Activated CD4-positive, alpha-beta T cell treated with anti-CD3 and anti-CD28 coated beads for 36 hours (primary cell): ENCODE results near the gene ALK. TPM values are rescaled to one million over a fixed set of nuclear protein-coding genes. Genes with fewer than 3 reads are reported as not detected.
"Not testable (repeated sequence)": the region's sequence is repeated elsewhere in the genome, so short reads cannot be mapped to it uniquely, and the experiment has no call there.

Experiments used
- ATAC-seq: fragments of 200-7000 bp; cut with Tn5 transposase; one replicate; pipeline ENCODE4 v1.10.0; 2021; ENCODE audit warnings: mild to moderate bottlenecking, moderate library complexity
- CTCF ChIA-PET: fragments of 350-600 bp; sonication (Branson Sonifier 250); formaldehyde crosslinking; loops from one replicate; lab custom pipeline; 2021; ENCODE audit warnings: antibody characterized with exemption; lab: Charles Lee
- POLR2A ChIA-PET: fragments of 350-600 bp; sonication (Branson Sonifier 250); formaldehyde crosslinking; loops from one replicate; lab custom pipeline; 2021; ENCODE audit warnings: antibody characterized with exemption, inconsistent platforms; lab: Charles Lee
- DNase-seq: peaks from one replicate; pipeline ENCODE4 v3.0.0-alpha.2; 2020
- H3K27ac Mint-ChIP-seq: one replicate; pipeline ENCODE4 v1.8.0; 2021; ENCODE audit warnings: mixed read lengths
- H3K27me3 Mint-ChIP-seq: one replicate; pipeline ENCODE4 v1.8.0; 2021; ENCODE audit warnings: mixed read lengths
- H3K36me3 Mint-ChIP-seq: one replicate; pipeline ENCODE4 v1.8.0; 2021; ENCODE audit warnings: low read depth, mixed read lengths
- H3K4me1 Mint-ChIP-seq: one replicate; pipeline ENCODE4 v1.8.0; 2021; ENCODE audit warnings: mixed read lengths
- H3K4me3 Mint-ChIP-seq: one replicate; pipeline ENCODE4 v1.8.0; 2021; ENCODE audit warnings: mild to moderate bottlenecking, moderate library complexity, mixed read lengths
- H3K9me3 Mint-ChIP-seq: one replicate; pipeline ENCODE4 v1.8.0; 2021; ENCODE audit warnings: low read depth, mixed read lengths
- intact Hi-C, 2 experiments: fragments of 100-400 bp; cut with DNase I in 1 of 2; cut with micrococcal nuclease in 1 of 2; formaldehyde crosslinking; loops; one replicate each; pipeline versions ENCODE4 v1.14.2 to v1.15.1; 2022 to 2024; cut with DNase I, micrococcal nuclease
- total RNA-seq, 2 experiments: library from RNA; stranded (reverse); gene quantifications; one replicate each; pipeline ENCODE4 v1.2.3, GENCODE V29; 2021

Gene ALK
- total RNA-seq, 2 experiments from 2014 or later, result not detected

- no peaks in the 10 kb centered on the region for H3K27me3 Mint-ChIP-seq
- H3K4me1 Mint-ChIP-seq, result no peaks in the 10 kb centered on the region
- POLR2A ChIA-PET, result no interaction called here
- CTCF ChIA-PET, result no interaction called here
- no peaks in the 10 kb centered on the region for H3K36me3 Mint-ChIP-seq
- ATAC-seq (no peak), DNase-seq (no peak)
- no peak overlapping the region for H3K27ac Mint-ChIP-seq
- intact Hi-C loops, result no loop called here
- H3K4me3 Mint-ChIP-seq, result no peak overlapping the region
- no peaks in the 10 kb centered on the region for H3K9me3 Mint-ChIP-seq
These were observed 675.5 kb downstream of the ALK start for GRCh38 chr2:29245742-29246382.

DNA sequence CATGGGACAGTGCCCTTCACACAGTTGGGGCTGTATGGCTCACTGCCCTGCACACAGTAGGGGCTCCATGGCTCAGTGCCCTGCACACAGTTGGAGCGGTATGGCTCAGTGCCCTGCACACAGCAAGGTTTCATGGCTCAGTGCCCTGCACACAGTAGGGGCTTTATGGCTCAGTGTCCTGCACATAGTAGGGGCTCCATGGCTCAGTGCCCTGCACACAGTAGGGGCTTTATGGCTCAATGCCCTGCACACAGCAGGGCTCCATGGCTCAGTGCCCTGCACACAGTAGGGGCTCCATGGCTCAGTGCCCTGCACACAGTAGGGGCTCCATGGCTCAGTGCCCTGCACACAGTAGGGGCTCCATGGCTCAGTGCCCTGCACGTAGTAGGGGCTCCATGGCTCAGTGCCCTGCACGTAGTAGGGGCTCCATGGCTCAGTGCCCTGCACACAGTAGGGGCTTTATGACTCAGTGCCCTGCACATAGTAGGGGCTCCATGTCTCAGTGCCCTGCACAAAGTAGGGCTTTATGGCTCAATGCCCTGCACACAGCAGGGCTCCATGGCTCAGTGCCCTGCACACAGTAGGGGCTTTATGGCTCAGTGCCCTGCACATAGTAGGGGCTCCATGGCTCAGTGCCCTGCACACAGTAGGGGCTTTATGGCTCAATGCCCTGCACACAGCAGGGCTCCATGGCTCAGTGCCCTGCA lies 676.2 kb downstream of the ALK start:
- POLR2A ChIA-PET, ATAC-seq, CTCF ChIA-PET, DNase-seq, H3K4me3 Mint-ChIP-seq, H3K36me3 Mint-ChIP-seq, H3K27me3 Mint-ChIP-seq, intact Hi-C loops, H3K4me1 Mint-ChIP-seq, H3K9me3 Mint-ChIP-seq, H3K27ac Mint-ChIP-seq: not testable (repeated sequence)

GRCh38 chr2:29242621-29243375 lies 678.6 kb downstream of the ALK start:
- ChIA-PET CTCF (no interaction called here), POLR2A (interaction anchor here (0.6 kb wide), 1 partner anchor 123 kb away, joined by 3 read pairs; no protein-coding TSS in a partner anchor)
- Mint-ChIP-seq H3K4me3 (no peak overlapping the region), H3K36me3 (no peaks in the 10 kb centered on the region), H3K27ac (no peak overlapping the region), H3K9me3 (no peaks in the 10 kb centered on the region), H3K4me1 (no peaks in the 10 kb centered on the region), H3K27me3 (peaks cover 4% of the 10 kb centered on the region)
- intact Hi-C loops, result no loop called here
- no peak for DNase-seq
- ATAC-seq, result no peak

- H3K27ac Mint-ChIP-seq, result no peak overlapping the region
- no peak for DNase-seq
- no peak overlapping the region for H3K4me3 Mint-ChIP-seq
- ChIA-PET CTCF (interaction anchor here (0.5 kb wide), 1 partner anchor 248 kb away, joined by 3 read pairs; no protein-coding TSS in a partner anchor), POLR2A (no interaction called here)
- H3K36me3 Mint-ChIP-seq, result no peaks in the 10 kb centered on the region
- intact Hi-C loops, result no loop called here
- no peak for ATAC-seq
- peaks cover 5% of the 10 kb centered on the region for H3K27me3 Mint-ChIP-seq
- H3K4me1 Mint-ChIP-seq, result no peaks in the 10 kb centered on the region
- no peaks in the 10 kb centered on the region for H3K9me3 Mint-ChIP-seq
These were observed 679.3 kb downstream of the ALK start for GRCh38 chr2:29241955-29242565.

DNA sequence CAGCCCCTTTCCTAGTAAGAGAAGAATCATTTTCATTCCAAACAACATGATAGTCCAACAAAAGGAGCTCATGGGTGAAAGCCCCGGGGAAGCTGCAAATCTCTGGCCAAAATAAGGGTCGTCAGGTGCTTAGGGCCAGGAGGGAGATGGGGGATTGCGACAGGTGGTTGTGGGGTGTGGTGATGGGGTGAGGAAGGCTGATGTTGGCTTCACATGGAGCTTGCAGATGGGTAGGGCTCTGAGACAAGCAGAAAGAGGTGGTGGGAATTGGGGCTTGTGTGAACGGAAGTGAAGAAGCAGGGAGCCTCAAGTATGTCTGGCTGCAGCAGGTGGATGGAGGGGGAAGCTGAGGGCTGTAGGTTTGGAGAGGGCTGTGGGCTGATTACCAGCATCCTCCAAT lies 680.0 kb downstream of the ALK start:
- Mint-ChIP-seq H3K36me3 (no peaks in the 10 kb centered on the region), H3K27me3 (peaks cover 7% of the 10 kb centered on the region), H3K9me3 (no peaks in the 10 kb centered on the region)

GRCh38 chr2:29240601-29241000 lies 680.8 kb downstream of the ALK start:
- Mint-ChIP-seq H3K27ac (no peak overlapping the region), H3K4me3 (no peak overlapping the region), H3K27me3 (peaks cover 7% of the 10 kb centered on the region), H3K4me1 (no peaks in the 10 kb centered on the region), H3K9me3 (no peaks in the 10 kb centered on the region), H3K36me3 (no peaks in the 10 kb centered on the region)
- DNase-seq (no peak), ATAC-seq (no peak)
- POLR2A ChIA-PET, result no interaction called here
- intact Hi-C loops, result no loop called here
- CTCF ChIA-PET, result interaction anchor here (0.8 kb wide), 1 partner anchor 138 kb away, joined by 4 read pairs; no protein-coding TSS in a partner anchor

More for the DNA sequence above, 680.0 kb downstream of the ALK start:
- no peak for ATAC-seq
- ChIA-PET CTCF (interaction anchor here (0.5 to 0.8 kb wide), 4 partner anchors 138 to 280 kb away, joined by 3 to 4 read pairs (median 3); no protein-coding TSS in a partner anchor), POLR2A (no interaction called here)
- intact Hi-C loops, result no loop called here
- DNase-seq, result no peak
- no peaks in the 10 kb centered on the region for H3K4me1 Mint-ChIP-seq
- no peak overlapping the region for H3K27ac Mint-ChIP-seq
- no peak overlapping the region for H3K4me3 Mint-ChIP-seq

- no peaks in the 10 kb centered on the region for H3K36me3 Mint-ChIP-seq
- POLR2A ChIA-PET, result no interaction called here
- H3K27ac Mint-ChIP-seq, result no peak overlapping the region
- no peak for ATAC-seq
- no peaks in the 10 kb centered on the region for H3K9me3 Mint-ChIP-seq
- H3K4me3 Mint-ChIP-seq, result no peak overlapping the region
- peaks cover 7% of the 10 kb centered on the region for H3K27me3 Mint-ChIP-seq
- CTCF ChIA-PET, result interaction anchor here (0.7 kb wide), 1 partner anchor 109 kb away, joined by 5 read pairs; no protein-coding TSS in a partner anchor
- H3K4me1 Mint-ChIP-seq, result no peaks in the 10 kb centered on the region
- DNase-seq, result no peak
- intact Hi-C loops, result no loop called here
These were observed 682.0 kb downstream of the ALK start for GRCh38 chr2:29239209-29239960.

- intact Hi-C loops, result no loop called here
- Mint-ChIP-seq H3K27ac (no peak overlapping the region), H3K27me3 (peaks cover 7% of the 10 kb centered on the region), H3K9me3 (no peaks in the 10 kb centered on the region), H3K4me3 (no peak overlapping the region), H3K4me1 (no peaks in the 10 kb centered on the region), H3K36me3 (no peaks in the 10 kb centered on the region)
- POLR2A ChIA-PET, result no interaction called here
- DNase-seq, result peak; percentile 40
- no peak for ATAC-seq
- CTCF ChIA-PET, result interaction anchor here (0.7 kb wide), 1 partner anchor 108 kb away, joined by 5 read pairs; no protein-coding TSS in a partner anchor
These were observed 682.9 kb downstream of the ALK start for GRCh38 chr2:29238497-29238896.

DNA sequence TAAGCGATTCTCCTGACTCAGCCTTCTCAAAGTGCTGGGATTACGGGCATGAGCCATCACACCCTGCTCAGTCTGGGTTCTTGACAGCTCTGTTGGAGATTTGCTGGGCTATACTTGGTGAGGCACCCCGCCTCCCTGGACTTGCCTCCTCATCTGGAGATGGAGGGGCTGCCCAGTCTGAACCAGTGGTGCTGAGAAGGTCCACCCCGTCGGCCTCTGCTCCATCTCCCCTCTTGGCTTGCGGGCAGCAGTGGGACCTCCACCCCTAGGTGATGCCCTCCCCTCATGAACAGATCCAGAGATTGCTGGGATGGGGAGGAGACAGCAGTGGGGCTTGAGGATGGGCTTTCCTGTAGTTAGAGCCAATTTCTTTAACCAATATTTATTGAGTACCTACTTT lies 685.3 kb downstream of the ALK start:
- ATAC-seq (no peak), DNase-seq (no peak)
- Mint-ChIP-seq H3K36me3 (no peaks in the 10 kb centered on the region), H3K27me3 (peaks cover 7% of the 10 kb centered on the region), H3K9me3 (no peaks in the 10 kb centered on the region), H3K4me1 (no peaks in the 10 kb centered on the region), H3K4me3 (no peak overlapping the region), H3K27ac (no peak overlapping the region)
- ChIA-PET CTCF (interaction anchor here (0.5 kb wide), 1 partner anchor 706 kb away, joined by 3 read pairs; no protein-coding TSS in a partner anchor), POLR2A (no interaction called here)
- intact Hi-C loops, result no loop called here

DNA sequence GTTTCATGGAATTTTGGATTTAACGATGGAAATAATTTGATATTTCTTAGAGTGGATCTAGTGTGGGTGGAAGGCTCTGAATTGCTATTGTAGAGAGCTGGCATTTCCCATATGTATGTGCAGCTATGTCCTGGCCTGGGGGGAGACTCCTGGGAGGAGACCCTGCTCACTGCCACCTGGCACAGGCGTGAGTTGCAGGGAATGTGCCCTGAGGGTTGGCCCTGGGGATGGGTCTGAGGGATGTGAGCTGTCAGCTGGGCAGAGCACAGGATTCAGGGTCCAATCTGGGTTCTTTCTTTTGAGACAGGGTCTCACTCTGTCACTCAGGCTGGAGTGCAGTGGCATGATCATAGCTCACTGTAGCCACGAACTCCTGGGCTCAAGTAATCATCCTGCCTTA lies 686.0 kb downstream of the ALK start:
- DNase-seq, result no peak
- H3K27ac Mint-ChIP-seq, result no peak overlapping the region
- CTCF ChIA-PET, result interaction anchor here (0.5 kb wide), 1 partner anchor 705 kb away, joined by 3 read pairs; no protein-coding TSS in a partner anchor
- H3K36me3 Mint-ChIP-seq, result no peaks in the 10 kb centered on the region
- ATAC-seq, result no peak
- no peaks in the 10 kb centered on the region for H3K4me1 Mint-ChIP-seq
- POLR2A ChIA-PET, result no interaction called here
- H3K9me3 Mint-ChIP-seq, result no peaks in the 10 kb centered on the region
- intact Hi-C loops, result no loop called here
- H3K4me3 Mint-ChIP-seq, result no peak overlapping the region
- H3K27me3 Mint-ChIP-seq, result peaks cover 7% of the 10 kb centered on the region
